Measurements from ENCODE around the gene CCDC110. TPM values are rescaled to one million over a fixed set of nuclear protein-coding genes. Genes with fewer than 3 reads are reported as not detected.
A peak's percentile ranks its signal among the peaks of the same experiment; 100 is the strongest.

CCDC110 gene
- 10 to 100 TPM; 39.1 to 78.1 TPM for total RNA-seq
- polyA plus RNA-seq (ENCODE audit: insufficient read depth, low read depth, low replicate concordance): 28.1 TPM
- long read RNA-seq, donor 1, partial matches to known transcripts: 0 of 1 reads
- long read RNA-seq, donor 1, other reads (novel, unspliced or antisense): 0 of 1 reads
- long read RNA-seq, donor 2, partial matches to known transcripts: 0 of 1 reads
- long read RNA-seq, donor 2, other reads (novel, unspliced or antisense): 0 of 1 reads

DNA sequence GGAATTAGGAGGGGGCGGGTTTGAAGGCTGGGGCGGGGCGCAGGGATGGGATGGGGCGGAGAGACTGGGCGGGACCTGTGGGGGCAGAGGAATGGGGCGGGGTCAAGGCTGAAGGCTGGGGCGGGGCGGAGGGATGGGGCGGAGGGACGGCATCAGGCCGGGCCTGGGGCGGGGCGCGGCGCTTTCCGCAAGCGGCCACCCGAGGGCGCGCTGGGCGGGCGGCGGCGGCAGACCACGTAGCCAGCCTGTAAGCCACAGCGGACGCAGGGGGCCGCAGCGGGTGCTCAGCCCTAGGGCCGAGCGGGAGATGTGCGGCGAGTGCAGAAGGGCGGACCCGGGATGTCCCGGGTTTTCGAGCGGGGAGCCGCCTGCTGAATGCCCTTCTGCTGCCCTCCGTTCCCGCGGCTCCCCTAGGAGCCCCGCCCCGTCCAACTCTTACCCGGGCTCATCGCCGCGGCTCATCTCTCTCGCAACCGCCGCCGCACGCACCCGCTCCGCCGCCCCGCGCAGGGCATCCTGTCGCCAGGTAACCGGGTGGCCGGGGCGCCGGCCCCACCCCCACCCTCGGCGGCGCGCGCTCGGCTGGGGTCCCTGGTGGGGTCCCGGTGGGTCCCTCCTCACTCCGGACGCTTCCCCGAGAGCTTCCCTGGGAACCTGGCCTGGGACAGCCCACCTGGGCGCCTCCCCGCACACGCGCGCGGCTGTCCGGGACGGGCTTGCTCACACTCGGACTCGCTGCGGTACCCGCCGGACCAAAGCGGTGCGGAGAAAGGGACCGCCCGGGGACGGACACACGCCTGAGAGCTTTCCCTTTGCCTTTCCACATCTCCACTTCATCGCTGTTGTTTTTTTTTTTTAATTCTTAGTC lies at the start of gene CCDC110:
Gene CCDC110 (minus strand): TSS at position 499 of the 868 bp plus-strand sequence. CDS start 50 bp downstream, at position 449.
- Histone ChIP-seq H3K36me3 (ENCODE audit: low read depth, missing control alignments) (no peaks in the 10 kb centered on the region), H3K27me3 (no peaks in the 10 kb centered on the region), H3K9me3 (no peaks in the 10 kb centered on the region), H3K4me1 (no peaks in the 10 kb centered on the region), H3K4me3 (peak within 1 kb of the TSS; percentile 82 to 93), H3K27ac (peak within 1 kb of the TSS; percentile 80 to 87)
- WGBS, 2 donors: 0 to 1% methylated on average over 18 to 75 of the region's 93 CpGs
- TF ChIP-seq, protein P1, sequence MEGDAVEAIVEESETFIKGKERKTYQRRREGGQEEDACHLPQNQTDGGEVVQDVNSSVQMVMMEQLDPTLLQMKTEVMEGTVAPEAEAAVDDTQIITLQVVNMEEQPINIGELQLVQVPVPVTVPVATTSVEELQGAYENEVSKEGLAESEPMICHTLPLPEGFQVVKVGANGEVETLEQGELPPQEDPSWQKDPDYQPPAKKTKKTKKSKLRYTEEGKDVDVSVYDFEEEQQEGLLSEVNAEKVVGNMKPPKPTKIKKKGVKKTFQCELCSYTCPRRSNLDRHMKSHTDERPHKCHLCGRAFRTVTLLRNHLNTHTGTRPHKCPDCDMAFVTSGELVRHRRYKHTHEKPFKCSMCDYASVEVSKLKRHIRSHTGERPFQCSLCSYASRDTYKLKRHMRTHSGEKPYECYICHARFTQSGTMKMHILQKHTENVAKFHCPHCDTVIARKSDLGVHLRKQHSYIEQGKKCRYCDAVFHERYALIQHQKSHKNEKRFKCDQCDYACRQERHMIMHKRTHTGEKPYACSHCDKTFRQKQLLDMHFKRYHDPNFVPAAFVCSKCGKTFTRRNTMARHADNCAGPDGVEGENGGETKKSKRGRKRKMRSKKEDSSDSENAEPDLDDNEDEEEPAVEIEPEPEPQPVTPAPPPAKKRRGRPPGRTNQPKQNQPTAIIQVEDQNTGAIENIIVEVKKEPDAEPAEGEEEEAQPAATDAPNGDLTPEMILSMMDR (IDR thresholded peaks at IDR 0.05): peak; percentile 61 to 77 (median 69)
- TF ChIP-seq POLR2A (IDR thresholded peaks at IDR 0.05): no peak
- peak; percentile 96 for DNase-seq
- intact Hi-C loops (cut with DNase I; ENCODE audit: low total_unique reads): loop anchor here (10.0 kb wide), 1 partner anchor 123 kb away; no protein-coding TSS in a partner anchor

- Histone ChIP-seq H3K27me3 (no peaks in the 10 kb centered on the region), H3K9me3 (no peaks in the 10 kb centered on the region), H3K4me3 (no peak overlapping the region), H3K36me3 (ENCODE audit: low read depth, missing control alignments) (no peaks in the 10 kb centered on the region), H3K27ac (peak overlapping the region in 1 of 2 donors; percentile 46), H3K4me1 (no peaks in the 10 kb centered on the region)
- TF ChIP-seq POLR2A (IDR thresholded peaks at IDR 0.05): no peak
- TF ChIP-seq, protein P1 (IDR thresholded peaks at IDR 0.05): no peak
- no peak for DNase-seq
- 36 to 42% methylated on average over 4 of the region's 4 CpGs for WGBS, 2 donors
- intact Hi-C loops (cut with DNase I; ENCODE audit: low total_unique reads): no loop called here
These were observed 48.6 kb upstream of the CCDC110 start for GRCh38 chr4:185520119-185520518.

DNA sequence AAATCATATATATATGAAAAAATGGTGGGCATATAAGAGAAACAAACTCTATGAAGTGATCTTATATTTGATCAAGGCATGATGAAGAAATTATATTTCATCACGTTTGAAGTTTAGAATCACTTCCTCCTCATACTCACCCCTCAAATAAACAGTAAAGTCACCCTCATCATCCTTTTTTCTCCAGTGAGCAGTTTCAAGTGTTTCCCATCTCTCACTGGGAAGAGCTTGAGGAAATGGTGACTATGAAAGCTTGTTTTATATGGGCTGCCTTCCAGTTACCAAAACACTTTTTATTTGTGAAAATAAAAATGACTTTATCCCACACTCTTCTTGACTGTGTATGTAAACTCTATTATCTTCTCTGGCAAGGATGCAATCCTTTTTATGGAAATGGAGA lies 47.0 kb upstream of the CCDC110 start:
- WGBS, 2 donors: 79% methylated on average over 1 of the region's 1 CpG
- Histone ChIP-seq H3K9me3 (no peaks in the 10 kb centered on the region), H3K36me3 (ENCODE audit: low read depth, missing control alignments) (no peaks in the 10 kb centered on the region), H3K27ac (no peak overlapping the region), H3K4me3 (no peak overlapping the region), H3K4me1 (no peaks in the 10 kb centered on the region), H3K27me3 (no peaks in the 10 kb centered on the region)
- intact Hi-C loops (cut with DNase I; ENCODE audit: low total_unique reads): no loop called here
- DNase-seq: no peak
- TF ChIP-seq, protein P1 (IDR thresholded peaks at IDR 0.05): no peak
- no peak for TF ChIP-seq POLR2A (IDR thresholded peaks at IDR 0.05)

GRCh38 chr4:185518069-185518468 lies 46.5 kb upstream of the CCDC110 start:
- H3K27me3 ChIP-seq: no peaks in the 10 kb centered on the region
- TF ChIP-seq, protein P1 (IDR thresholded peaks at IDR 0.05): no peak
- no peak for TF ChIP-seq POLR2A (IDR thresholded peaks at IDR 0.05)
- H3K9me3 ChIP-seq: no peaks in the 10 kb centered on the region
- H3K4me1 ChIP-seq: no peaks in the 10 kb centered on the region
- intact Hi-C loops (cut with DNase I; ENCODE audit: low total_unique reads): no loop called here
- H3K27ac ChIP-seq: no peak overlapping the region
- no peak for DNase-seq
- no peaks in the 10 kb centered on the region for H3K36me3 ChIP-seq (ENCODE audit: low read depth, missing control alignments)
- no peak overlapping the region for H3K4me3 ChIP-seq

Data from testis (tissue), 5 donors.